GM12878 (cell line): ENCODE data around the gene RGSL1.

ENCODE experiments used
- E2F8 ChIP-seq: fragments of 450-650 bp; IDR thresholded peaks from 2 replicates; pipeline ENCODE4 v1.6.1; 2018; ENCODE audit warnings: mild to moderate bottlenecking, low read depth, moderate library complexity; ENCODE audit not compliant: partially characterized antibody
- EGR1 ChIP-seq, 2 experiments: IDR thresholded peaks; 1 replicate in 1 of 2; 2 replicates in 1 of 2; pipeline ENCODE4 v1.6.1; 2011 to 2012; ENCODE audit warnings: low read depth in 2 of 2, low read length in 2 of 2, borderline replicate concordance in 1 of 2, mild to moderate bottlenecking in 1 of 2, moderate library complexity in 1 of 2
- SP1 ChIP-seq: IDR thresholded peaks from one replicate; pipeline ENCODE4 v1.6.1; 2011; ENCODE audit warnings: low read depth, low read length
- TCF12 ChIP-seq: IDR thresholded peaks from 2 replicates; pipeline ENCODE4 v1.6.1; 2011; ENCODE audit warnings: low read depth, mild to moderate bottlenecking, low read length
- ZNF384 ChIP-seq: IDR thresholded peaks from 2 replicates; pipeline ENCODE4 v1.6.1; 2012; ENCODE audit warnings: low read depth, mild to moderate bottlenecking, low read length, improper control_type of control experiment, borderline replicate concordance

- TF ChIP-seq SP1 (no peak), E2F8 (no peak), EGR1 (IDR thresholded peaks at IDR 0.05; ENCODE audit: borderline replicate concordance in 1 of 2, low read depth in 2 of 2, low read length in 2 of 2) (no peak), ZNF384 (no peak), TCF12 (no peak)
Measured at GRCh38 chr1:182438326-182438725, 11.6 kb upstream of the RGSL1 start.
